ENCODE data around the gene STRN3.

DNA sequence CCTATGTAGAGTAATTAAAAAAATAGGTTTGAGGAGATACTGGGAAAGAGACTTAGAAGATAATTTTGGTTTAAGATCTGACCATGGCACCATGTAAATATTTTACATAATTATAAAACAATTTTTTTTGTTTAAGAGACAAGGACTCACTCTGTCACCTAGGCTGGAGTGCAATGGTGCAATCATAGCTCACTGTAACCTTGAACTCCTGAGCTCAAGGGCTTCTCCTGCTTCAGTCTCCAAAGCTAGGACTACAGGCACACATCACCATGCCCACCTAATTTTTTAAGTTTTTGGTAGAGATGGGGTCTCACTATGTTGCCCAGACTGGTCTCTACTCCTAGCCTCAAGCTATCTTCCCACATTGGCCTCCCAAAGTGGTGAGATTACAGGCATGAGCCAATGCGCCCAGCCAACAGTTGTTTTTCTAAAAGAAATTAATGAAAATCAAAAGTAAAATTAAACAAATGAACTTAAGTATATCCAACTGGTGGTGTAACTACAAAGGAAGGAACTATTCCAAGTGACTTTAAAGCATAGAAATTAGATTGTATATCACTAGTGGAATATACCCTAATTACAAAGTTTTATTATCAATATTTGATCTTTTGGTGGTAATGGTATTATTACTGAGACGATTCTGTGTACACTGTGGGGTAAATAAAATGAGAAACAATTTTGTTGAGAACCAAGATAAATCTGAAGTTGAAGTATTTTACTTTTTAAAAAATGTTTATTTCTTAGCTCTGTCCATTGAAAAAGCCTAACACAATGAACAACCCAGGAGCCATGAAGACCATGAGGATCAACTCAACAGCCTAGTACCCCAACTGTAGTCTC, 122.7 kb downstream of the STRN3 start:
- TF ChIP-seq EZH2 (IDR thresholded peaks at IDR 0.05; ENCODE audit: borderline replicate concordance, insufficient read depth, low read depth, low read length, poor library complexity, severe bottlenecking) (no peak), CTCF (IDR thresholded peaks at IDR 0.05) (no peak)

Measured in B cell (primary cell).